T-helper 2 cell (primary cell): Measurements from ENCODE around the gene GAL3ST1.

Experiments used
- DNase-seq, 5 experiments: peaks; one replicate each; pipeline versions ENCODE4 v3.0.0 to v3.0.0-alpha.2; 2012 to 2022

The GAL3ST1 gene

GRCh38 chr22:30531651-30532608 is 42.5 kb downstream of the GAL3ST1 start:
- no peak for DNase-seq

GRCh38 chr22:30526656-30527055 is 47.8 kb downstream of the GAL3ST1 start:
- no peak for DNase-seq

GRCh38 chr22:30523646-30524489 is 50.6 kb downstream of the GAL3ST1 start:
- no peak for DNase-seq

- no peak for DNase-seq
Measured at GRCh38 chr22:30521368-30522156, 52.9 kb downstream of the GAL3ST1 start.

GRCh38 chr22:30519842-30520425 is 54.5 kb downstream of the GAL3ST1 start:
- DNase-seq, result no peak

- no peak for DNase-seq
Measured at GRCh38 chr22:30516731-30517130, 57.7 kb downstream of the GAL3ST1 start.

GRCh38 chr22:30516273-30516672 is 58.2 kb downstream of the GAL3ST1 start:
- DNase-seq, result no peak

GRCh38 chr22:30514252-30514651 is 60.2 kb downstream of the GAL3ST1 start:
- no peak for DNase-seq

GRCh38 chr22:30513462-30513861 is 61.0 kb downstream of the GAL3ST1 start:
- DNase-seq, result no peak

- no peak for DNase-seq
Measured at GRCh38 chr22:30511911-30512310, 62.6 kb downstream of the GAL3ST1 start.

- DNase-seq, result no peak
Measured at GRCh38 chr22:30511109-30511508, 63.4 kb downstream of the GAL3ST1 start.

GRCh38 chr22:30508216-30508615 is 66.2 kb downstream of the GAL3ST1 start:
- DNase-seq, result no peak

- no peak for DNase-seq
Measured at GRCh38 chr22:30507670-30508069, 66.8 kb downstream of the GAL3ST1 start.

GRCh38 chr22:30506507-30506968 is 67.9 kb downstream of the GAL3ST1 start:
- no peak for DNase-seq
